ENCODE results near the gene ASTN2. TPM values are rescaled to one million over a fixed set of nuclear protein-coding genes. Genes with fewer than 3 reads are reported as not detected.

Gene ASTN2
- total and polyA plus RNA-seq, 9 of the 15 experiments (the other 6 are each of a cell fraction or from before 2014, with no cell fraction given): 0.56 to 3.5 (median 1.9) TPM

- Histone ChIP-seq H3K4me3 (no peak overlapping the region), H3K9me3 (replicated peaks; ENCODE audit: control insufficient read depth, insufficient read depth, low read depth, low read length) (peaks cover 2% of the 10 kb centered on the region; the same call in 1 of the 2 replicates), H4K20me1 (replicated peaks; ENCODE audit: control insufficient read depth, insufficient read depth, low read length) (no peaks in the 10 kb centered on the region), H3K27me3 (ENCODE audit: control insufficient read depth in 2 of 2, insufficient read depth in 2 of 2, low read length in 2 of 2) (no peaks in the 10 kb centered on the region), H3K4me1 (replicated peaks in 1 of 2; ENCODE audit: control insufficient read depth in 2 of 2, insufficient read depth in 2 of 2, low read length in 2 of 2) (no peaks in the 10 kb centered on the region), H3K27ac (ENCODE audit: extremely low read depth, low read depth, low read length) (no peak overlapping the region), H3K4me2 (ENCODE audit: insufficient read depth, low read length) (no peak overlapping the region), H3K36me3 (ENCODE audit: control insufficient read depth, insufficient read depth, low read length) (no peaks in the 10 kb centered on the region), H3K79me2 (ENCODE audit: control insufficient read depth, insufficient read depth, low read length) (no peaks in the 10 kb centered on the region), H3K9me1 (ENCODE audit: control insufficient read depth, insufficient read depth, low read length) (no peaks in the 10 kb centered on the region), H2AFZ (ENCODE audit: low read depth, low read length) (no peak overlapping the region), H3K9ac (ENCODE audit: insufficient read depth in 1 of 2, low read depth in 2 of 2, low read length in 2 of 2) (no peak overlapping the region)
- WGBS (ENCODE audit: insufficient coverage, low coverage, missing lambda C conversion rate): 0% methylated on average over 4 of the region's 4 CpGs
- intact Hi-C loops (cut with micrococcal nuclease): no loop called here
- in situ Hi-C loops (cut with MboI): no loop called here
- no peak for DNase-seq (ENCODE audit: extremely low read depth in 1 of 4, low spot score in 3 of 4)
- BruUV-seq (replicated peaks): no TSS peak
- no peak for ATAC-seq
- ChIA-PET CTCF (ENCODE audit: low intra/inter-chr PET ratio) (no interaction called here), POLR2A (no interaction called here)
- FAIRE-seq: no peak
- no peak for TF ChIP-seq MBD1 (CRISPR knock-in tag; IDR thresholded peaks at IDR 0.05)
- no peak for TF ChIP-seq RUNX1 (IDR thresholded peaks at IDR 0.05; ENCODE audit: low read depth)
- no peak for TF ChIP-seq TAF7 (tag; IDR thresholded peaks at IDR 0.05)
- TF ChIP-seq, protein P1, sequence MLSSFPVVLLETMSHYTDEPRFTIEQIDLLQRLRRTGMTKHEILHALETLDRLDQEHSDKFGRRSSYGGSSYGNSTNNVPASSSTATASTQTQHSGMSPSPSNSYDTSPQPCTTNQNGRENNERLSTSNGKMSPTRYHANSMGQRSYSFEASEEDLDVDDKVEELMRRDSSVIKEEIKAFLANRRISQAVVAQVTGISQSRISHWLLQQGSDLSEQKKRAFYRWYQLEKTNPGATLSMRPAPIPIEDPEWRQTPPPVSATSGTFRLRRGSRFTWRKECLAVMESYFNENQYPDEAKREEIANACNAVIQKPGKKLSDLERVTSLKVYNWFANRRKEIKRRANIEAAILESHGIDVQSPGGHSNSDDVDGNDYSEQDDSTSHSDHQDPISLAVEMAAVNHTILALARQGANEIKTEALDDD (IDR thresholded peaks at IDR 0.05): no peak
- TF ChIP-seq ERF (CRISPR knock-in tag; IDR thresholded peaks at IDR 0.05): no peak
- TF ChIP-seq SOX6 (IDR thresholded peaks at IDR 0.05): no peak
- TF ChIP-seq ZNF282 (CRISPR knock-in tag; IDR thresholded peaks at IDR 0.05): no peak
- TF ChIP-seq STAT5A (IDR thresholded peaks at IDR 0.05; ENCODE audit: borderline replicate concordance, low read length): no peak
- TF ChIP-seq SMAD3 (CRISPR knock-in tag; conservative IDR thresholded peaks at IDR 0.05): no peak
- TF ChIP-seq, protein P2, sequence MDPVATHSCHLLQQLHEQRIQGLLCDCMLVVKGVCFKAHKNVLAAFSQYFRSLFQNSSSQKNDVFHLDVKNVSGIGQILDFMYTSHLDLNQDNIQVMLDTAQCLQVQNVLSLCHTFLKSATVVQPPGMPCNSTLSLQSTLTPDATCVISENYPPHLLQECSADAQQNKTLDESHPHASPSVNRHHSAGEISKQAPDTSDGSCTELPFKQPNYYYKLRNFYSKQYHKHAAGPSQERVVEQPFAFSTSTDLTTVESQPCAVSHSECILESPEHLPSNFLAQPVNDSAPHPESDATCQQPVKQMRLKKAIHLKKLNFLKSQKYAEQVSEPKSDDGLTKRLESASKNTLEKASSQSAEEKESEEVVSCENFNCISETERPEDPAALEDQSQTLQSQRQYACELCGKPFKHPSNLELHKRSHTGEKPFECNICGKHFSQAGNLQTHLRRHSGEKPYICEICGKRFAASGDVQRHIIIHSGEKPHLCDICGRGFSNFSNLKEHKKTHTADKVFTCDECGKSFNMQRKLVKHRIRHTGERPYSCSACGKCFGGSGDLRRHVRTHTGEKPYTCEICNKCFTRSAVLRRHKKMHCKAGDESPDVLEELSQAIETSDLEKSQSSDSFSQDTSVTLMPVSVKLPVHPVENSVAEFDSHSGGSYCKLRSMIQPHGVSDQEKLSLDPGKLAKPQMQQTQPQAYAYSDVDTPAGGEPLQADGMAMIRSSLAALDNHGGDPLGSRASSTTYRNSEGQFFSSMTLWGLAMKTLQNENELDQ (CRISPR knock-in tag; IDR thresholded peaks at IDR 0.05; ENCODE audit: borderline replicate concordance): no peak
- no peak for TF ChIP-seq C11orf30 (IDR thresholded peaks at IDR 0.05; ENCODE audit: low read depth)
- TF ChIP-seq, protein P3, sequence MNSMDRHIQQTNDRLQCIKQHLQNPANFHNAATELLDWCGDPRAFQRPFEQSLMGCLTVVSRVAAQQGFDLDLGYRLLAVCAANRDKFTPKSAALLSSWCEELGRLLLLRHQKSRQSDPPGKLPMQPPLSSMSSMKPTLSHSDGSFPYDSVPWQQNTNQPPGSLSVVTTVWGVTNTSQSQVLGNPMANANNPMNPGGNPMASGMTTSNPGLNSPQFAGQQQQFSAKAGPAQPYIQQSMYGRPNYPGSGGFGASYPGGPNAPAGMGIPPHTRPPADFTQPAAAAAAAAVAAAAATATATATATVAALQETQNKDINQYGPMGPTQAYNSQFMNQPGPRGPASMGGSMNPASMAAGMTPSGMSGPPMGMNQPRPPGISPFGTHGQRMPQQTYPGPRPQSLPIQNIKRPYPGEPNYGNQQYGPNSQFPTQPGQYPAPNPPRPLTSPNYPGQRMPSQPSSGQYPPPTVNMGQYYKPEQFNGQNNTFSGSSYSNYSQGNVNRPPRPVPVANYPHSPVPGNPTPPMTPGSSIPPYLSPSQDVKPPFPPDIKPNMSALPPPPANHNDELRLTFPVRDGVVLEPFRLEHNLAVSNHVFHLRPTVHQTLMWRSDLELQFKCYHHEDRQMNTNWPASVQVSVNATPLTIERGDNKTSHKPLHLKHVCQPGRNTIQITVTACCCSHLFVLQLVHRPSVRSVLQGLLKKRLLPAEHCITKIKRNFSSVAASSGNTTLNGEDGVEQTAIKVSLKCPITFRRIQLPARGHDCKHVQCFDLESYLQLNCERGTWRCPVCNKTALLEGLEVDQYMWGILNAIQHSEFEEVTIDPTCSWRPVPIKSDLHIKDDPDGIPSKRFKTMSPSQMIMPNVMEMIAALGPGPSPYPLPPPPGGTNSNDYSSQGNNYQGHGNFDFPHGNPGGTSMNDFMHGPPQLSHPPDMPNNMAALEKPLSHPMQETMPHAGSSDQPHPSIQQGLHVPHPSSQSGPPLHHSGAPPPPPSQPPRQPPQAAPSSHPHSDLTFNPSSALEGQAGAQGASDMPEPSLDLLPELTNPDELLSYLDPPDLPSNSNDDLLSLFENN (IDR thresholded peaks at IDR 0.05; ENCODE audit: low read depth in 2 of 2, low read length in 2 of 2): no peak
- TF ChIP-seq ESRRA (IDR thresholded peaks at IDR 0.05; ENCODE audit: borderline replicate concordance, low read depth): no peak
These were observed 29.6 kb upstream of the ASTN2 start for GRCh38 chr9:117444501-117444900.

Measured in K562 (cell line).